Activated CD4-positive, alpha-beta T cell treated with anti-CD3 and anti-CD28 coated beads, Interleukin-2, amount 50 U/mL, for 48 hours (primary cell): ENCODE measurements around the gene KDM4D.
"Not testable (repeated sequence)": the region's sequence is repeated elsewhere in the genome, so short reads cannot be mapped to it uniquely, and the experiment has no call there.

Experiments used
- DNase-seq, 2 experiments: peaks; one replicate each; pipeline ENCODE4 v3.0.0-alpha.2; 2020

The KDM4D gene

GRCh38 chr11:94973099-94973968 lies at the start of gene KDM4D, which contains the start of gene CWC15:
Gene KDM4D, plus strand, starts transcription at chr11:94973709. Its CDS starts 23,664 bp downstream, at chr11:94997373.
Gene CWC15, minus strand, starts transcription at chr11:94973556. Its CDS starts 1,371 bp downstream, at chr11:94972185.
- DNase-seq: peak; percentile 94 to 96

DNA sequence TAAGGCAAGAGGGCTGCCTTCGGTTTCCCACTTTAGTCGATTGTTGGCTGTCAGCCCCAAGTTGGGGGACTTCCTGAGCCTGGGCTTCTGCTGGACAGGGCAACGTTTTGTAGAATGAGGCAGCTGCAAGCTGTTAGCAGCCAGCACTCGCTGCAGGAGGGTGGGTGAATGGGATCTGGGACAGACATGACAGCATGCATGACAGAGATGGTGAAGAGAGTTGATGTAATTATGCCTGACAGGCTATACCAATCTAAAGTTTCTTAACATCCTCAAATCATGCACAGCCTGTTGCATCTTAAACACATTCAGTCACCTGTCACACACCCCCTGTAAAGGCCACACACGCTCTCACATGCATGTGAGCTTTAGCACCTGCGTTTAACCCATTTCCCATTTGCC lies 49.3 kb upstream of the KDM4D start:
- no peak for DNase-seq

- DNase-seq: no peak
These were observed 48.9 kb upstream of the KDM4D start for GRCh38 chr11:94924612-94925011.

GRCh38 chr11:94925422-94926270 lies 47.9 kb upstream of the KDM4D start:
- DNase-seq: no peak

DNA sequence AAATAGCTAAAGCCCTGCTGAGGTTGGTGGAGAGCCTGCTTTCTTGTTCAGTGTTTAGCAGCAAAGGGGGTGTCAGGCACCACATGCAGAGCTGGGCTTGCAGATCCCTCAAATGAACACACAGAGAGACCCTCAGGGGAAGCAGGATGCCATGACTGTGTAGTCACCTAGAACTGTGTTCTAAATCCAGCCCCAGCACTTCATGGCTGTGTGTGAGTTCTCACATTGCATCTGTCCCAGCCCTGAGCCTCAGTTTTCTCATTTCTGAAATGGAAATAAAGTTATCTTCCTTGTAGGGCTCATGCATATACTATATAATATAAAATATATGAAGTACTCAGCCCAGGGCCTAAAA lies 47.3 kb upstream of the KDM4D start:
- no peak for DNase-seq

DNA sequence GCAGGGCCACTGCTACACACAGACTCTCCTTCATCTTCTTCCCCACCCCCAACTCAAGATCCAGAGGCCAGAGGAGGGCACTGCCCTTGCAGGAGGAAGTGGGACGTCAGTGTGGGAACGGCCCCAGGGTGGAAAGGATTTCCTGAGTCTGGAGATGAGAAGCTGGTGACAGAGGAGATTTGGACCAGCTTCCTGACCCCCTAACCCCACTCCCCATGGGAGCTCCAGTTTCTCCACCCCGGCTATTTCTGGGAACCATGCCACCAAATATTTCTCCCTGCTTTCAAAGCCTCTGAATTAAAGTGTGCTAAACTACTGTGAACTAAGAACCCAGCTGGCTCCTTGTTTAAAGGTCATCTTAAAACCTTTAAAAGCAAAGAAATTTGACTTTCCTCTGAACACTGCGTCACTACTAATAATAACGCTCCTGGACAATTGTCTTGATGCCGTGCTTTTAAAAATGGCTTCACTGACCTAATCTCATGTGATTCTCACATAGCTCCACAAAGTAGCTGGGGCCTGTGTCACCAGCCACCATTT lies 46.7 kb upstream of the KDM4D start:
- no peak for DNase-seq

GRCh38 chr11:94928117-94928990 lies 45.2 kb upstream of the KDM4D start:
- no peak for DNase-seq

DNA sequence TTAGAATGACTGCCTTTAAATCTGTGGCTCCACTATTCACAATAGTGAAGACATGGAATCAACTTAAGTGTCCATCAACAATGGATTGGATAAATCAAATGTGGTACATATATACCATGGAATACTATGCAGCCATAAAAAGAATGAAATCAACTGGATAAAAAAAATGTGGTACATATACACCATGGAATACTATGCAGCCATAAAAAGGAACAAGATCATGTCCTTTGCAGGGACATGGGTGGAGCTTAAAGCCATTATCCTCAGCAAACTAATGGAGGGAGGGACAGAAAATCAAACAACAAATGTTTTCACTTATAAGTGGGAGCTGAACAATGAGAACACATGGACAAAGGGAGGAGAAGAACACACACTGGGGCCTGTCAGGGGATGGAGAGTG lies 41.4 kb upstream of the KDM4D start:
- not testable (repeated sequence) for DNase-seq

DNA sequence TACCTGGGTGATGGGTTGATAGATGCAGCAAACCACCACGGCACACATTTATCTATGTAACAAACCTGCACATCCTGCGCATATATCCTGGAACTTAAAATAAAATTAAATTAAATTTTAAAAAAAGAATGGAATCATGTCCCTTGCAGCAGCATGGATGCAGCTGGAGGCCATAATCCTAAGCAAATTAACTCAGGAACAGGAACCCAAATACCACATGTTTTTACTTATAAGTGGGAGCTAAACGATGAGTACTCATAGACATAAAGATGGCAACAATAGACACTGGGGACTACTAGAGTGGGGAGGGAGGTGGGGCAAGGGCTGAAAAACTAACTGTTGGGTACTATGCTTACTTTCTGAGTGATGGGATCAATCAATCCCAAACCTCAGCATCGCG lies 41.0 kb upstream of the KDM4D start:
- no peak for DNase-seq

DNA sequence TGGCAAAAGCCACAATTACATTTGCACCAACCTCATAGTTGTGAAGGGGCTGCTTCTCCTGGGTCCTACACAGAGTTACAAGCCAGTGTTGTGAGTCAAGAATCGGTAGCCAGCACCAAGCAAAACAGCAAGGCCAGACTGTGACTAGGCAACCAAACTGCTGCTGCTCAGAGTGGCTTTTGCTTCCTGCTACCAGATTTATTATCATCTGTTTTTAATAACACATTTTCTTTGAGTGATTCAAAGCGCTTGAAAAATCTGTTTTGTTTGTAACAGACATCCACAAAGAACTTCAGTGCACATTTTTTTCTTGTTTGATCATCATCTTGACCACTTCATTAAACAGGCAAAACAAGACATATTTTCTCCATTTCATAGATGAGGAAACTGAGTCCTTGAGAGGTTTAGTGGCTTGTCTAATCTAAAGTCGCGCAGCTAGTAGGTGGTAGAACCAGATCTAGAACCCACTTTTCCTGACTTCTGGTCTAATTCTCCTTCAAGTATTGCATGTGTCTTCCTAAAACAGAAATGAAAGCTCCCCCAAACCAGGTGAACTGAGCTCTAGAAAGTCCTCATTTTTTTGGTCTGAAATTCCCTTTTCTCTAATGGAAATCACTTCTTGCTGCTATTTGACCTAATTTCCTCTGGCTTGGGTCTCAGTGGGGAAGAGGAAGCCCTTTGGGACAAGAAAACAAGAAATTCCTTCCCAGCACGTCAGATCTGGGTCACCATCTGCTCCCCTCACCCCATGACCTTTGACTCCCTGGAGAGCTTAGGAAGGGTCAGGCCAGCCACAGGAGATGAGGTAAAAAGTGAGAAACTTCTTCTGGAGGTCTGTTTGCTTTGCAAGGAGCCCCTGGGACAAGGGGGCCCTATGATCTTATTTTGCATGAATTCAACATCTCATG lies 40.0 kb upstream of the KDM4D start:
- no peak for DNase-seq

- DNase-seq: no peak
These were observed 39.1 kb upstream of the KDM4D start for GRCh38 chr11:94934362-94934761.

GRCh38 chr11:94934846-94935245 lies 38.7 kb upstream of the KDM4D start:
- no peak for DNase-seq

DNA sequence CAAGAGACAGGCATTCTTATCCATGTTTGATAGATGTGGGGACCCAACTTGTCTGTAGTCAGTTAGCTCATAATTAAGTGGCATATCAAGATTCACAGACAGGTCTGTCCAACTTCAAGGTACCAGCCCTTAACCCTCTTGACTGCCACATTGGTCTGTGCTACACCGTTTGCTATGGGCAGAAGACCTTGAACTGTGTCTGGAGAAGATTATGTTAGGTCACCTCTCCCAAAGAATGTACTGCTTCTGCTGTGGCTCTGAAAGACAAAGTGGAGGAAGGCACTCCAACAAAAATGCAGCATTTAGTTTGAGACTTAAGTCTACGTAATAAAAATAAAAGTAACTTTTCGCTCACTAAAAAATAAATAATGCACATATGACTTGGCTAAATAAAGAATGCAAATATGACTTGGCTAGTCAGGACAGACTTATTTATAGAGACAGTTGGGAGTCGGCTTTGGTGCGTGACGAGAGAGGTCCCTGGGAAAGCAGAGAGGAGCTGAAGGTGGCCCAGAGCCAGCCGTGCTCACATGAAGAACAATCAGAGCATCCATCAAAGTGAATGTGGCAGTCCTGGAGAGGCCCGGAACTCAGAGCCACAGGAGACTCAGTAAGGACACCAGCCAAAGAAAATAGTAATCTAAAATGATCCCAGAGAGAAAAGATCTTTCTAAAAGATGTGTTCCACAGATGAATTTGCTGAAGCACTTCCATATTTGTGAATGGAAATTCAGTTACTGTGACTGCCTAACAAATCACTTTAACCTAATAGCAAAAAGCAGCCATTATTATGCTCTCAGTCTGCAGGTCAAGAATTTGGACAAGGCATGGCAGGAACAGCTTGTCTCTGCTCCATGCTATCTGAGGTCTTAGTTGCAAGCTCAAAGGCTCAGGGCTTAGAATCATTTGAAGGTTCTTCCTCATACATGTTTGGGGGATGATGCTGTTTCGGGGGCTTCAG lies 35.1 kb upstream of the KDM4D start:
- DNase-seq: no peak

- no peak for DNase-seq
These were observed 34.2 kb upstream of the KDM4D start for GRCh38 chr11:94939346-94939745.

DNA sequence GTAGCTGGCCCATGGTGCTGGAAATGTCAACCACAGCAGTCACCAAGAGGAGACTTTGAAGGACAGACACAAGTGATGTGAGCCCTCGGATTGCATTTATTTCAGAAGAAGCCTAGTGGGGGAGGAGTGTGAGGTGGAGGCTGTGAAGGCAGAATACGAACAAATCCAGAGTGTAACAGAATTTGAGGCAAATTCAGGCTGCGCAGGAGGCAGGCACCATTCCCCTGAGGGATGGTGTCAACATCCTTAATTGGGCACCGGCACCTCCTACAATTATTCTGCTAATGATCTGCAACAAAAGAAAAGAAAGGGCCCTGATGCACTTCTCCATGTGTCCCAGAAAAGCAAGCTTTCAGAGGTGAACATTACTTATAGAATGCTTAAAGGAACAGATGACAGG lies 32.4 kb upstream of the KDM4D start:
- no peak for DNase-seq

DNA sequence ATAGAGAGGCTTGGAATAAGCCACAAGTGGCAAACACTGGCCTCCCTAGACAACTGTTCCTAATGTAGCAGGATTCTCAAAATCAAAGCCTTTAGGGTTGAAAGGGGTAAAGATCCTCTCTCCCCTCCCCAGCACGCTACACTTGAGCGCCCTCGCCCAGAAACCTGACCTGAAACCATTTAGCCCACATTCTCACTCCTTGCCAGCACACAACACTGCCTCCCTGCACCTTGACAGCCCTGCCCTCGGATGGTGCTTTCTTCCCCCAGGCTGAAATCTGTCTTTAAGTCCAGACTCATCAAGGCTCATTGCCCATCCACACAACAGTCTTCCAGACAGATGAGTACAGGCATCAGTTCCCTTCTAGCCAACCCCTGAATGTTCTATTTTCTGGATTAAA lies 26.7 kb upstream of the KDM4D start:
- DNase-seq: no peak

- no peak for DNase-seq
These were observed 25.4 kb upstream of the KDM4D start for GRCh38 chr11:94948070-94948617.

DNA sequence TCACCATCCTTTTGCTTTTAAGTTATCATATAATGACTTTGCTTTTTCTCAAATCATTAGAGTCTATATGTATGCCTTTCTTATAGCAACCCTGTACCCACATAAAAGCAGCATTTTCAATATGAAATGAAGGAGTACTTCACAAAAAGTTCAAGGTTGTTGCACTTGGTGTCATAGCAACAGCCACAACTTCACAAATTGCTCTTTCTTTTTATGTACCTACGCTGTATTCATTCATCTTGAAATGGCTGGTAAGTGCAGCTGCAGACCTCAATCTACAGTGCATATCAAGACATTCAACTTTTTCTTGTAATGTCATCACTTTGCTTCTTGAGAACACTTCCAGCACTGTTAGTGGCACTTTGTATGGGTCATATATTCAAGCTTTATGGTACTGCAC lies 18.8 kb upstream of the KDM4D start:
- DNase-seq: no peak

DNA sequence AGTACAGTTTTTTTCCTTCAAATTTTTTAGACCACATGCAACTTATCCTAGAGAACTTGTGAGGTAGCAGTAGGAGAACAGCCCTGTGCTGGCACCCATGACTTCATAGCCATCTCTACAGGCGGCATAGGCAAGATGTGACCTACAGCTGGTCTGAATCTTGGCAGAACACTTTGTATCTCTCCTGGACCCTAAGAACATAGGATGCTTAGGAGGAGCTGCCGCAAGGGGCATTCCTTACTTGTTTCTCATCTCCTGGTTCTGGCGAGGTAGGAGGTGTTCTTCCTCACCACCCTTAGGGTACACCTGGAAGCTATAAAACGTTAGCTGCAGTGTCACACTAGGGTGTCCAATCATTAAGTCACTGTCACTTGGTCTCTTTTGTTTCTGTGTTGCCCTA lies 16.5 kb upstream of the KDM4D start:
- no peak for DNase-seq

- no peak for DNase-seq
These were observed 15.3 kb upstream of the KDM4D start for GRCh38 chr11:94958121-94958696.
